ENCODE measurements around the gene NUMBL.

DNA sequence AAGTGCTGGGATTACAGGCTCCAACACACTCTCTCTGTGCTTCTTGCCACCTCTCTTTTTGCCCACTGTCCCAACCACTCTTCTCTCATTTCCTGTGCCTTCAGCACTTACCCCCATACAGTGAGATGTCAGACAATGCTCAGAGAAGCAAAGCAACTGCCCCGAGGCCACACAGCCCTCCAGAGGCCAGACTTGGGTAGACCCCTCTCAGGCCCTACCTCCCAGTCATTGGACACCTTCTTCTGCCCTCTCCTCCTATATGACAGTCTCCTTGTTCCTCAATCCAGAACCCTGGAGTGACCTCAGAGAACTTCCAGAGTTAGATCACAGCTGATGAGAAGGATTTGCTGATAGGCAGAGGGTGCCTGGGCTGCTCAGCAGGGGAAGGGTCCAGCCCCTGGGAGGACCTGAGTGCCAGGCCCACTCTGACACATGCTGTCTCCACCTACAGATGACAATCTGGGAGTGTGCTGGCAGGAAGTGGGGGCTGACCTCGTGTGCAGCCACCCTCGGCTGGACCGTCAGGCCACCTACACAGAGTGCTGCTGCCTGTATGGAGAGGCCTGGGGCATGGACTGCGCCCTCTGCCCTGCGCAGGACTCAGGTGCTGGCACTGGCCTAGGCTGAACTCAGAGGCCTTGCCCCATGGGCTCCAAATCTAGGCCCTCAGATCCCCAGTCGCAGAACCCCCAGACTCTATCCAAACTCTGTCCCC, 64.9 kb downstream of the NUMBL start:
- TF ChIP-seq POLR2A (IDR thresholded peaks at IDR 0.05; ENCODE audit: low read depth, low read length): no peak
- TF ChIP-seq, protein P1, sequence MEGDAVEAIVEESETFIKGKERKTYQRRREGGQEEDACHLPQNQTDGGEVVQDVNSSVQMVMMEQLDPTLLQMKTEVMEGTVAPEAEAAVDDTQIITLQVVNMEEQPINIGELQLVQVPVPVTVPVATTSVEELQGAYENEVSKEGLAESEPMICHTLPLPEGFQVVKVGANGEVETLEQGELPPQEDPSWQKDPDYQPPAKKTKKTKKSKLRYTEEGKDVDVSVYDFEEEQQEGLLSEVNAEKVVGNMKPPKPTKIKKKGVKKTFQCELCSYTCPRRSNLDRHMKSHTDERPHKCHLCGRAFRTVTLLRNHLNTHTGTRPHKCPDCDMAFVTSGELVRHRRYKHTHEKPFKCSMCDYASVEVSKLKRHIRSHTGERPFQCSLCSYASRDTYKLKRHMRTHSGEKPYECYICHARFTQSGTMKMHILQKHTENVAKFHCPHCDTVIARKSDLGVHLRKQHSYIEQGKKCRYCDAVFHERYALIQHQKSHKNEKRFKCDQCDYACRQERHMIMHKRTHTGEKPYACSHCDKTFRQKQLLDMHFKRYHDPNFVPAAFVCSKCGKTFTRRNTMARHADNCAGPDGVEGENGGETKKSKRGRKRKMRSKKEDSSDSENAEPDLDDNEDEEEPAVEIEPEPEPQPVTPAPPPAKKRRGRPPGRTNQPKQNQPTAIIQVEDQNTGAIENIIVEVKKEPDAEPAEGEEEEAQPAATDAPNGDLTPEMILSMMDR (conservative IDR thresholded peaks at IDR 0.05; ENCODE audit: low read depth, low read length): no peak
